Neuron (in vitro differentiated cells): Measurements from ENCODE around the gene NFASC.

ENCODE experiments used
- H2AFZ ChIP-seq: one replicate; pipeline ENCODE4 v1.6.1; 2013; ENCODE audit warnings: low read depth, mild to moderate bottlenecking, inconsistent platforms, low read length, moderate library complexity
- H3K27me3 ChIP-seq: one replicate; pipeline ENCODE4 v1.6.1; 2013; ENCODE audit warnings: low read length; ENCODE audit not compliant: insufficient read depth
- H3K36me3 ChIP-seq: one replicate; pipeline ENCODE4 v1.6.1; 2013; ENCODE audit warnings: low read length; ENCODE audit not compliant: insufficient read depth
- H3K4me1 ChIP-seq: one replicate; pipeline ENCODE4 v1.6.1; 2013; ENCODE audit warnings: low read length; ENCODE audit not compliant: insufficient read depth
- H3K4me3 ChIP-seq: 2 replicates; pipeline ENCODE4 v1.5.1; 2013; ENCODE audit warnings: mild to moderate bottlenecking, low read length, moderate library complexity
- H3K9me3 ChIP-seq: one replicate; pipeline ENCODE4 v1.6.1; 2013; ENCODE audit warnings: low read length

Gene NFASC

DNA sequence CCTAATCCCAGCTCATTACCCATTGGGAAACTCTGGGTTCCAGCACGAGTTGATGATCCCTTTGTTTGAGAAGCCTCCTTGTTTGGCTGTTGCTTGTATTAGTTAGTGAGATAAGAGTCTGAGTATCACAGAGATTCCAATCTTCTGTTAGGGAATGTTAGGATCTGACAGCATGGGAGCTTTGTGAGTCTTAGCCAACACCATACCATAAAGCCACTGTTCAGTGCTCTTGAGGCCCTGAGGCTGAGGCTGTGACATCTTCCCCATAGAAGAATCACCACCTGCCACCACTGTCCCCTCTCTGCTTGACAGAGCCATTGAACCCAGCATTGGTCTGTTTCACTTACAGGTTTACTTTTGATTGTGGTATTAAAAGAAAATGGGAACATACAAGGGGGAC, 29.3 kb upstream of the NFASC start:
- Histone ChIP-seq H2AFZ (no peak overlapping the region), H3K4me3 (no peak overlapping the region), H3K4me1 (peaks cover 9% of the 10 kb centered on the region), H3K9me3 (no peaks in the 10 kb centered on the region), H3K27me3 (no peaks in the 10 kb centered on the region), H3K36me3 (no peaks in the 10 kb centered on the region)

DNA sequence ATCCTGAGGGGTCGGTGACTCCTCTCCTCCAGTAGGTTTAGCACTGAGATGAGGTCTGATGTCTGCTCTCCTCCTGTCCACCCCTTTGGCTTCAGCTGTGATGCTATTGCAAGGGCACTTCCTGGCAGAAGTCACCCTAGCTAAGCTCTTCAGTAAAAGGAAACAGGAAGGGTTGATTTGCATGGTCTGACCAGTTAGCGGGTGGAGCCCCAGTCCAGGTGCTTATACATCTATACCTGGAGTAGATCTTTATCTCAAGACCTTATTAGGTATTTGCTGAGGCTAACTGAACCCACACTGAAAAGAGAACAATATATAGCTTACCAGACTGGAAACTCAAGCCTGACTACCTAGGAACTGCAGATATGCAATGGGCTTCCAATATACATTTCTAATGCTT, 28.9 kb upstream of the NFASC start:
- Histone ChIP-seq H3K4me3 (no peak overlapping the region), H3K36me3 (no peaks in the 10 kb centered on the region), H3K9me3 (no peaks in the 10 kb centered on the region), H3K4me1 (peaks cover 9% of the 10 kb centered on the region), H3K27me3 (no peaks in the 10 kb centered on the region), H2AFZ (no peak overlapping the region)

- no peak overlapping the region for H2AFZ ChIP-seq
- peaks cover 9% of the 10 kb centered on the region for H3K4me1 ChIP-seq
- H3K36me3 ChIP-seq, result no peaks in the 10 kb centered on the region
- no peaks in the 10 kb centered on the region for H3K9me3 ChIP-seq
- H3K27me3 ChIP-seq, result no peaks in the 10 kb centered on the region
- no peak overlapping the region for H3K4me3 ChIP-seq
Observed at GRCh38 chr1:204842369-204842768, 28.3 kb upstream of the NFASC start.

DNA sequence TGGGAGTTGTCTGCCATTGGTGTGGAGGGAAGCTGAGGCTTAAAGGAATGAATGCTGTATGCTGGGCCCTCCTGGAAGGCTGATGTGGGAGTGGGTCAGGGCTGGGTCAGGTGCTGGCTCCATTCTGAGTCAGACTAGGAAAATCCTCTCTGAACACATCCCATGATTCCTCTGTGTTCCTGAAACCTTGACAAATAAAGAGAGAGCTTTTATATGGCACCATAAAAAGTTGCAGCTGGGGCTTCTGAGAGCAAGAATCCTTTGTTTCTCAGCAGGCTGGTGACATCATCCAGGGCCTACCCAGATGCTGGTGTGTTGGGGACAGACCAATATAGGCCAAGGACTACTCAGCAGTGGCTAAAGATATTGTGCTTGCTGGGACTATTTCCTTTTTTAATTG, 27.8 kb upstream of the NFASC start:
- Histone ChIP-seq H3K4me1 (peaks cover 9% of the 10 kb centered on the region), H3K36me3 (no peaks in the 10 kb centered on the region), H2AFZ (no peak overlapping the region), H3K27me3 (no peaks in the 10 kb centered on the region), H3K4me3 (no peak overlapping the region), H3K9me3 (no peaks in the 10 kb centered on the region)

GRCh38 chr1:204846546-204846945, 24.1 kb upstream of the NFASC start:
- no peaks in the 10 kb centered on the region for H3K9me3 ChIP-seq
- no peak overlapping the region for H3K4me3 ChIP-seq
- H2AFZ ChIP-seq, result no peak overlapping the region
- H3K36me3 ChIP-seq, result no peaks in the 10 kb centered on the region
- H3K27me3 ChIP-seq, result no peaks in the 10 kb centered on the region
- H3K4me1 ChIP-seq, result peaks cover 2% of the 10 kb centered on the region

GRCh38 chr1:204848579-204848978, 22.1 kb upstream of the NFASC start:
- no peak overlapping the region for H3K4me3 ChIP-seq
- no peaks in the 10 kb centered on the region for H3K27me3 ChIP-seq
- H3K4me1 ChIP-seq, result no peaks in the 10 kb centered on the region
- no peak overlapping the region for H2AFZ ChIP-seq
- no peaks in the 10 kb centered on the region for H3K36me3 ChIP-seq
- H3K9me3 ChIP-seq, result no peaks in the 10 kb centered on the region

DNA sequence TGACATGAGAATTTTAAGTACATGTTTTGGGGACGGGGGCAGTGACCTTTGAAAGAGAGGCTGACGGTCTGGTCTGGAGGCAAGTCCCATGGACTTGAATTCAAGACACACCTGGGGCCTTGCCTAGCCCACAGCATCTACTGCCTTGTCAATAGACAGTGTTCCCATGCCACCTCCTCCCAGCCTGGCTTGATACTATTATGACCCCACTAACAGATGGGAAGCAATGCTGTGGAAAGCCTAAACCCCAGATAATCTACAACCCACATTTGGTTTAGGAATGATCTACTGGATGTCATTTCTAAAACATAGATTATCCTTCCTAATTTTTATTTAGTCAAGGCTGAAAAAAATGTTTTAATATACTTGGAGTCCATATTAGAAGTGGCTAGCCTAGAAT, 17.8 kb upstream of the NFASC start:
- H3K9me3 ChIP-seq, result no peaks in the 10 kb centered on the region
- H3K4me3 ChIP-seq, result no peak overlapping the region
- H3K36me3 ChIP-seq, result no peaks in the 10 kb centered on the region

GRCh38 chr1:204853436-204853835, 17.2 kb upstream of the NFASC start:
- Histone ChIP-seq H3K27me3 (no peaks in the 10 kb centered on the region), H2AFZ (no peak overlapping the region), H3K4me3 (no peak overlapping the region), H3K9me3 (no peaks in the 10 kb centered on the region), H3K36me3 (no peaks in the 10 kb centered on the region), H3K4me1 (peaks cover 9% of the 10 kb centered on the region)

More for the DNA sequence above, 17.8 kb upstream of the NFASC start:
- Histone ChIP-seq H3K4me1 (peaks cover 4% of the 10 kb centered on the region), H3K27me3 (no peaks in the 10 kb centered on the region), H2AFZ (no peak overlapping the region)

DNA sequence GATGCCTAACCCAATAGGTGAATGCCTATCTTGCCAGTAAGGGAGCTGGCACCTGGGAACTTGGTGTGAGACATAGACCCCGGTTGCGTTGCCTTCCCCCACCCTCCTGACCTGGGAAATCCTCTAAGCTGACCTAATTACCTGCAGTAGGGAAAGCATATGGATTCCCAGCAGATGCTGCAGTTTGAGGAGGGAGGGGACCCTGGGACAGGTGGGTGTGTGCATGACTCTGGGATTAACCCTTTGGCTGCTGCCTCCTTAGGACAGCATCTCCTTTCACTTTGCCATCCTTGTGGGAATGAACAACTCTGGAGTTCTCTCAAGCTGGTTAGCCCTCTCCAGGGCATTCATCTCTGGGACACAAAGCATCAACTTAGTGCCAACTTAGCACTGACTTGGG, 16.4 kb upstream of the NFASC start:
- no peak overlapping the region for H2AFZ ChIP-seq
- no peaks in the 10 kb centered on the region for H3K9me3 ChIP-seq
- H3K4me3 ChIP-seq, result no peak overlapping the region
- peaks cover 12% of the 10 kb centered on the region for H3K4me1 ChIP-seq
- H3K36me3 ChIP-seq, result no peaks in the 10 kb centered on the region
- no peaks in the 10 kb centered on the region for H3K27me3 ChIP-seq

GRCh38 chr1:204858363-204858821, 12.3 kb upstream of the NFASC start:
- Histone ChIP-seq H3K4me1 (peaks cover 12% of the 10 kb centered on the region), H3K4me3 (no peak overlapping the region)

DNA sequence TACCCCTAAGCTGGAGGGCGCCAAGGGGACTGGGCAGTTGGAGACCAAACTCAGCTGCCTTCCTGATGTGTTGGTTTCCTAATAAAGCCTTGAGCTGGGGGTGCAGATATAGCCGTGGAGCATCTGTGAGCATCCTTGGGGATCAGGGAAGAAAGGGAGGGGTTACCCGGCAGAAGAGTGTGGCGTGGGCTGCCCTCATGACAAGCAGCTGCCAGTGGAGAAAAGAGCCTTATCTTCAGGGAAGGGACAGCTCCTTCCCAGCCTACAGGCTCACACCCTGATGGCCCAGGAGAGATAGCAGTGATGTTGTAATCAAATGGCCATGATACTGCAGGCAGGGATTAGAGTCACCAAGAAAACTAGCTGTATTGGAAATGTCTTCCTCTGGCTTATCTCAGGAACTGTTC, 10.8 kb upstream of the NFASC start:
- no peaks in the 10 kb centered on the region for H3K36me3 ChIP-seq
- no peak overlapping the region for H3K4me3 ChIP-seq
- no peaks in the 10 kb centered on the region for H3K9me3 ChIP-seq
- H3K27me3 ChIP-seq, result no peaks in the 10 kb centered on the region
- no peak overlapping the region for H2AFZ ChIP-seq
- H3K4me1 ChIP-seq, result peaks cover 12% of the 10 kb centered on the region

More at GRCh38 chr1:204858363-204858821, 12.3 kb upstream of the NFASC start:
- H3K27me3 ChIP-seq, result no peaks in the 10 kb centered on the region
- no peaks in the 10 kb centered on the region for H3K9me3 ChIP-seq
- no peaks in the 10 kb centered on the region for H3K36me3 ChIP-seq
- H2AFZ ChIP-seq, result no peak overlapping the region

DNA sequence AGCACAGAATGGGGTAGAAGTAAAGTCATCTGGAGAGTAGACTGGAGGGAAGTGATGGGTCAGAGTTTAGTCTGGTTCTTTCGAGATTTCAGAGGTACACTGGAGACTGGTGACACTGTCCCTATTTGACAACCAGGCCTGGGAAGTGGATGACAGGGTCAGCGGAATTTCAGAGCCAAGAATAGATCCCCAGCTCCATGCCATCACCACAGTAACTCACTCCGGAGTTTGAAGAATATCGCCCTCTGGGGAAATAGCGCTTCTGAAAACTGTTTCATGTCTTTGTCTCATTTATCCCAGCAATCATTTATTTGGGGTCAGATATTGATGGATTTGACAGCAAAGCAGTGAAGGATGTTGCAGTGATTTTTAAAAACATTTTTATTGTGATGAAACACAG, 7.6 kb upstream of the NFASC start:
- Histone ChIP-seq H3K36me3 (no peaks in the 10 kb centered on the region), H2AFZ (no peak overlapping the region), H3K4me3 (no peak overlapping the region), H3K27me3 (no peaks in the 10 kb centered on the region), H3K4me1 (peaks cover 8% of the 10 kb centered on the region), H3K9me3 (no peaks in the 10 kb centered on the region)

DNA sequence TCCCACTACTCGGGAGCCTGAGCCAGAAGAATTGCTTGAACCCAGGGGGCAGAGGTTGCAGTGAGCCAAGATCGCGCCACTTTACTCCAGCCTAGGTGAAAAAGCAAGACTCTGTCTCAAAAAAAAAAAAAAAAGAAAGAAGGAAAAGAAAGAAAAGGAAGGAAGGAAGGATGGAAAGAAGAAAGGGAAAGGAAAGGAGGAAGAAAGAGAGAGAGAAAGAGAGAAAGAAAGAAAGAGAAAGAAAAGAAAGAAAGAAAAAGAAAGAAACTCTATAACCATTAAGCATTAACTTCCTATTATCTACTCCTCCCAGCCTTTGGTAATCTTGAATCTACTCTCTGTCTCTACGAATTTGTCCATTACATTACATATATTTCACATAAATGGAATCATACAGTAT, 6.9 kb upstream of the NFASC start:
- no peaks in the 10 kb centered on the region for H3K9me3 ChIP-seq
- H3K36me3 ChIP-seq, result no peaks in the 10 kb centered on the region
- no peak overlapping the region for H3K4me3 ChIP-seq
- H3K27me3 ChIP-seq, result no peaks in the 10 kb centered on the region
- H2AFZ ChIP-seq, result no peak overlapping the region
- H3K4me1 ChIP-seq, result peaks cover under 1% of the 10 kb centered on the region

- H3K36me3 ChIP-seq, result no peaks in the 10 kb centered on the region
- no peaks in the 10 kb centered on the region for H3K9me3 ChIP-seq
- no peak overlapping the region for H3K4me3 ChIP-seq
- H3K4me1 ChIP-seq, result peaks cover 14% of the 10 kb centered on the region
- no peaks in the 10 kb centered on the region for H3K27me3 ChIP-seq
- no peak overlapping the region for H2AFZ ChIP-seq
Observed at GRCh38 chr1:204866051-204866596, 4.5 kb upstream of the NFASC start.
